Epithelial cell of esophagus (primary cell): Measurements from ENCODE around the gene PANK4.

ENCODE experiments used
- DNase-seq: peaks from one replicate; pipeline ENCODE4 v3.0.0; 2010; ENCODE audit warnings: low read depth
- H3K4me3 ChIP-seq: 2 replicates; pipeline ENCODE4 v1.5.1; 2011; ENCODE audit warnings: mild to moderate bottlenecking, low read length, control low read depth
- CTCF ChIP-seq: IDR thresholded peaks from 2 replicates; pipeline ENCODE4 v1.5.1; 2011; ENCODE audit warnings: low read depth, mild to moderate bottlenecking, low read length, control low read depth, inconsistent platforms; ENCODE audit not compliant: insufficient read depth; ENCODE audit errors: missing control alignments

Gene PANK4

GRCh38 chr1:2528966-2529783, 2.8 kb upstream of the PANK4 start:
- H3K4me3 ChIP-seq = peak overlapping the region; percentile 32
- DNase-seq = no peak
- no peak for TF ChIP-seq CTCF

- no peak for TF ChIP-seq CTCF
- DNase-seq = no peak
- peak overlapping the region; percentile 32 for H3K4me3 ChIP-seq
These were observed 2.2 kb upstream of the PANK4 start for GRCh38 chr1:2528611-2528965.

- DNase-seq = no peak
- no peak for TF ChIP-seq CTCF
- H3K4me3 ChIP-seq = no peak overlapping the region
These were observed 1.6 kb upstream of the PANK4 start for GRCh38 chr1:2528016-2528415.

- no peak for DNase-seq
- no peak overlapping the region for H3K4me3 ChIP-seq
- TF ChIP-seq CTCF = no peak
These were observed 1.1 kb upstream of the PANK4 start for GRCh38 chr1:2527556-2527860.

GRCh38 chr1:2526824-2527555, 594 bp upstream of the PANK4 start:
- H3K4me3 ChIP-seq = peak overlapping the region; percentile 19
- DNase-seq = peak; percentile 85
- TF ChIP-seq CTCF = no peak

- TF ChIP-seq CTCF = no peak
- DNase-seq = no peak
- peak overlapping the region; percentile 83 for H3K4me3 ChIP-seq
These were observed 850 bp downstream of the PANK4 start for GRCh38 chr1:2525572-2525919.
